Measurements from ENCODE around the gene MBNL1. TPM values are rescaled to one million over a fixed set of nuclear protein-coding genes. Genes with fewer than 3 reads are reported as not detected.
A peak's percentile ranks its signal among the peaks of the same experiment; 100 is the strongest.

The MBNL1 gene
- total RNA-seq, 4 donors from 2014 or later: 353 to 653 (median 495) TPM

DNA sequence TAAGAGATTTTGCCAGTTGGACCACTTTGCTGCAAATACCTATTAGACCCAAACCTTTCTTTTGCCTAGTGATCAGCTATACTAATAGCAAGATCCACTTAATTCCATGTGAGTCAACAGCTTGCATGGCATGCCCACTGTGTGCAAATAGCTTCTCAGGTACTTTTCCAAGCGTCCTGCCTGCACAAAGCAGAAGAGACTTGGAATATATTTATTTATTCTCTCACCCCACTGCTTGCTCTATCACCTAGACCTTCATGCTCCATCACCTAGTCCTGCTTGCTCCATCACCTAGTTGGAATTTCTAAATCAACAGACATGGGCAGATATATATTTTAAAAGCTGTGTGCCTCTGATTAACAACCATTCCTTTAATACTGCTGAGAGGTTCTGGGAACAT is 47.6 kb downstream of the MBNL1 start:
- H3K36me3 ChIP-seq: no peaks in the 10 kb centered on the region
- H3K9me3 ChIP-seq: no peaks in the 10 kb centered on the region
- WGBS, 2 donors: 93 to 97% methylated on average over 1 of the region's 1 CpG
- H3K4me1 ChIP-seq: peaks cover 0 to 78% (median 44%) of the 10 kb centered on the region in 4 donors
- H3K4me3 ChIP-seq: no peak overlapping the region
- TF ChIP-seq, protein P1, sequence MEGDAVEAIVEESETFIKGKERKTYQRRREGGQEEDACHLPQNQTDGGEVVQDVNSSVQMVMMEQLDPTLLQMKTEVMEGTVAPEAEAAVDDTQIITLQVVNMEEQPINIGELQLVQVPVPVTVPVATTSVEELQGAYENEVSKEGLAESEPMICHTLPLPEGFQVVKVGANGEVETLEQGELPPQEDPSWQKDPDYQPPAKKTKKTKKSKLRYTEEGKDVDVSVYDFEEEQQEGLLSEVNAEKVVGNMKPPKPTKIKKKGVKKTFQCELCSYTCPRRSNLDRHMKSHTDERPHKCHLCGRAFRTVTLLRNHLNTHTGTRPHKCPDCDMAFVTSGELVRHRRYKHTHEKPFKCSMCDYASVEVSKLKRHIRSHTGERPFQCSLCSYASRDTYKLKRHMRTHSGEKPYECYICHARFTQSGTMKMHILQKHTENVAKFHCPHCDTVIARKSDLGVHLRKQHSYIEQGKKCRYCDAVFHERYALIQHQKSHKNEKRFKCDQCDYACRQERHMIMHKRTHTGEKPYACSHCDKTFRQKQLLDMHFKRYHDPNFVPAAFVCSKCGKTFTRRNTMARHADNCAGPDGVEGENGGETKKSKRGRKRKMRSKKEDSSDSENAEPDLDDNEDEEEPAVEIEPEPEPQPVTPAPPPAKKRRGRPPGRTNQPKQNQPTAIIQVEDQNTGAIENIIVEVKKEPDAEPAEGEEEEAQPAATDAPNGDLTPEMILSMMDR (IDR thresholded peaks at IDR 0.05): no peak
- TF ChIP-seq EP300 (IDR thresholded peaks at IDR 0.05) (no peak), POLR2A (IDR thresholded peaks at IDR 0.05) (no peak)
- H3K27ac ChIP-seq: peak overlapping the region in 2 of 4 donors; percentile 58 to 75
- no peak for DNase-seq (ENCODE audit: low spot score in 2 of 2)
- no peaks in the 10 kb centered on the region for H3K27me3 ChIP-seq

DNA sequence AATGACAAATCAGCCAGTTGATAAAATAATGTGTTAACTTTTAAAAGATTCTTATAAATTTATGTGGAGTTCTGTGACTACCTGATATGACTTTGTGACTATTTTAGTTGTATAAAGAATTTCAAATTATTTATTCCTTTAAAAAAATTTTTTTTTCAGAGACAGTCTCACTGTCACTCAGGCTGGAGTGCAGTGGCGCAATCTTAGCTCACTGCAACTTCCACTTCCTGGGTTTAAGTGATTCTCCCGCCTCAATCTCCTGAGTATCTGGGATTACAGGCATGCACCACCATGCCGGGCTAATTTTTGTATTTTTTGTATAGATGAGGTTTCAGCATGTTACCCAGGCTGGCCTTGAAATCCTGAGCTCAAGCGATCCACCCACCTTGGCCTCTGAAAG is 48.5 kb downstream of the MBNL1 start:
- WGBS, 2 donors: 88 to 93% methylated on average over 4 of the region's 4 CpGs
- H3K4me1 ChIP-seq: peaks cover 0 to 86% (median 52%) of the 10 kb centered on the region in 4 donors
- H3K4me3 ChIP-seq: no peak overlapping the region

DNA sequence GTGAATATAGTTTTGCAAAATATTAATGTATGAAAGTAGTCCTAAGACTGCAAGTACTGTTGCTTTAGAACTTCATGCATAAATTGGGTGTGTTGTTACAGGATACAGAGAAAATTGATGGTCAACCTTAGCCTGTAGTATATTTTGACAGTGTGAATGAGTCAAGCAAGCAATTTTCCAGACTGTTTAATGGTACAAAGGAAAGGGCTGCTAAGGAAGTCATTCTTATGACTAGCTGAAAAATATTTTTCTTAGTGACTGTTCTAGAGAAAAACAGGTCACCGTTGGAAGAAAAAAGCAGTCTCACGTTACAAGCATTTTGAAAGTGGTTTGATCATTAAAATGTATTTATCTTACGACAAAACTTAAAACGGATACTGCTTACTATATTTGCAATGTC is 49.2 kb downstream of the MBNL1 start:
- TF ChIP-seq, protein P1 (IDR thresholded peaks at IDR 0.05): no peak
- TF ChIP-seq POLR2A (IDR thresholded peaks at IDR 0.05): peak in 1 of 2 donors; percentile 7
- H3K27ac ChIP-seq: peak overlapping the region in 2 of 4 donors; percentile 32 to 58
- peaks cover 0 to 94% (median 59%) of the 10 kb centered on the region in 4 donors for H3K4me1 ChIP-seq
- no peaks in the 10 kb centered on the region for H3K36me3 ChIP-seq
- WGBS, 2 donors: 59 to 67% methylated on average over 4 of the region's 4 CpGs
- H3K9me3 ChIP-seq: no peaks in the 10 kb centered on the region
- H3K27me3 ChIP-seq: no peaks in the 10 kb centered on the region
- DNase-seq (ENCODE audit: low spot score in 2 of 2): no peak
- H3K4me3 ChIP-seq: no peak overlapping the region

More for the DNA sequence above, 48.5 kb downstream of the MBNL1 start:
- Histone ChIP-seq H3K27me3 (no peaks in the 10 kb centered on the region), H3K9me3 (no peaks in the 10 kb centered on the region), H3K27ac (peak overlapping the region in 2 of 4 donors; percentile 58 to 75), H3K36me3 (no peaks in the 10 kb centered on the region)
- TF ChIP-seq POLR2A (IDR thresholded peaks at IDR 0.05) (no peak), EP300 (IDR thresholded peaks at IDR 0.05) (no peak)
- TF ChIP-seq, protein P1 (IDR thresholded peaks at IDR 0.05): no peak
- no peak for DNase-seq (ENCODE audit: low spot score in 2 of 2)

DNA sequence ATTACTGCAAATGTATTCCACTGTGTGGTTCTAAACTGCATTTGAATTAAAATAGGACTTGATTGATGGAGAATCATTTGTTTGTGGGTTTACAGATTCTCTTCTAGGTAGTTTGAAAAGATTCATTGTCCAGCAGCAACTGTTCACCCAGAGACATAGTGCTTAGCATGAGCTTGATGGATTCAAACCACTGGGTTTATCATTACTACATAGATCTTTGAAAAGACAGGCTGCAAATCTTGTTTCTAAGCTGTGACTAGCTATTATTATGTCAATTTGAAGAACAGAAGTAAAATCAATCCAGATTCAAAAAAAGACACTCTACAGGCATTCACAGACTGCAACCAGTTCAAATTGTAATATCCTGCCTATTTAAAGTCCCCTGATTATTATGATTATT is 49.8 kb downstream of the MBNL1 start:
- peak overlapping the region in 2 of 4 donors; percentile 32 to 44 for H3K27ac ChIP-seq
- H3K36me3 ChIP-seq: no peaks in the 10 kb centered on the region
- no peak overlapping the region for H3K4me3 ChIP-seq
- peaks cover 0 to 99% (median 62%) of the 10 kb centered on the region in 4 donors for H3K4me1 ChIP-seq
- no peak for TF ChIP-seq EP300 (IDR thresholded peaks at IDR 0.05)
- no peak for TF ChIP-seq POLR2A (IDR thresholded peaks at IDR 0.05)
- TF ChIP-seq, protein P1 (IDR thresholded peaks at IDR 0.05): no peak
- no peaks in the 10 kb centered on the region for H3K27me3 ChIP-seq
- H3K9me3 ChIP-seq: no peaks in the 10 kb centered on the region
- DNase-seq (ENCODE audit: low spot score in 2 of 2): no peak

- 93% methylated on average over 2 of the region's 2 CpGs for WGBS, 2 donors
- H3K27ac ChIP-seq: peak overlapping the region in 2 of 4 donors; percentile 32 to 44
- no peak for DNase-seq (ENCODE audit: low spot score in 2 of 2)
- H3K27me3 ChIP-seq: no peaks in the 10 kb centered on the region
- H3K36me3 ChIP-seq: no peaks in the 10 kb centered on the region
- TF ChIP-seq, protein P1 (IDR thresholded peaks at IDR 0.05): no peak
- TF ChIP-seq POLR2A (IDR thresholded peaks at IDR 0.05) (no peak), EP300 (IDR thresholded peaks at IDR 0.05) (no peak)
- H3K9me3 ChIP-seq: no peaks in the 10 kb centered on the region
- no peak overlapping the region for H3K4me3 ChIP-seq
- peaks cover 0 to 100% (median 62%) of the 10 kb centered on the region in 4 donors for H3K4me1 ChIP-seq
Observed at GRCh38 chr3:152319256-152319655, 50.5 kb downstream of the MBNL1 start.

All from tibial nerve (tissue), 4 donors.